SK-MEL-5 (cell line): Measurements from ENCODE around the gene MYPOP. TPM values are rescaled to one million over a fixed set of nuclear protein-coding genes. Genes with fewer than 3 reads are reported as not detected.
"Not testable (repeated sequence)": the region's sequence is repeated elsewhere in the genome, so short reads cannot be mapped to it uniquely, and the experiment has no call there.

Experiments used
- DNase-seq: peaks from one replicate; pipeline ENCODE4 v3.0.0-alpha.2; 2016; ENCODE audit warnings: low read depth, low spot score
- in situ Hi-C: cut with HindIII; loops from 2 replicates; pipeline ENCODE4 v1.10.0; 2016; ENCODE audit warnings: low sequenced_read_pairs, high pct_unique_total_duplicates, low pct_unique_long_range_greater_than_20kb
- total RNA-seq: library from RNA; depleted of rRNA; stranded (reverse); fragments of >200 nt; shearing (Covaris generic); gene quantifications from 2 replicates; pipeline ENCODE4 v1.2.3, GENCODE V29; 2014

MYPOP gene
- total RNA-seq, 1 experiment from 2014 or later: 2.4 TPM

- in situ Hi-C loops: no loop called here
- DNase-seq: peak; percentile 93
Observed at GRCh38 chr19:45917421-45918091, 15.1 kb upstream of the MYPOP start.

GRCh38 chr19:45913874-45914830 lies 11.7 kb upstream of the MYPOP start, which contains the start of gene NANOS2:
TSS of gene NANOS2 (minus strand) at chr19:45914778. CDS start at chr19:45914693, 85 bp downstream.
- DNase-seq: peak; percentile 47
- in situ Hi-C loops: no loop called here

GRCh38 chr19:45911291-45911690 lies 8.9 kb upstream of the MYPOP start:
- in situ Hi-C loops: no loop called here
- no peak for DNase-seq

- in situ Hi-C loops: no loop called here
- no peak for DNase-seq
Observed at GRCh38 chr19:45908956-45909355, 6.5 kb upstream of the MYPOP start.

GRCh38 chr19:45906221-45906620 lies 3.8 kb upstream of the MYPOP start:
- in situ Hi-C loops: no loop called here
- DNase-seq: no peak

GRCh38 chr19:45905011-45905410 lies 2.6 kb upstream of the MYPOP start:
- DNase-seq: no peak
- in situ Hi-C loops: no loop called here

- peak; percentile 96 for DNase-seq
- in situ Hi-C loops: no loop called here
Observed at GRCh38 chr19:45902651-45903625, 525 bp upstream of the MYPOP start.

GRCh38 chr19:45901432-45901911 lies 941 bp downstream of the MYPOP start:
- in situ Hi-C loops: no loop called here
- DNase-seq: no peak

- no peak for DNase-seq
- in situ Hi-C loops: no loop called here
Observed at GRCh38 chr19:45900738-45901431, 1.5 kb downstream of the MYPOP start.

GRCh38 chr19:45899919-45900589 lies 2.4 kb downstream of the MYPOP start:
- in situ Hi-C loops: no loop called here
- no peak for DNase-seq

- in situ Hi-C loops: no loop called here
- DNase-seq: no peak
Observed at GRCh38 chr19:45899253-45899652, 3.2 kb downstream of the MYPOP start.

- in situ Hi-C loops: no loop called here
- DNase-seq: no peak
Observed at GRCh38 chr19:45897261-45897812, 5.1 kb downstream of the MYPOP start.

GRCh38 chr19:45895983-45896599 lies 6.3 kb downstream of the MYPOP start:
- in situ Hi-C loops, DNase-seq: not testable (repeated sequence)

- in situ Hi-C loops: no loop called here
- DNase-seq: no peak
Observed at GRCh38 chr19:45895519-45895972, 6.9 kb downstream of the MYPOP start.

- no peak for DNase-seq
- in situ Hi-C loops: no loop called here
Observed at GRCh38 chr19:45890877-45891276, 11.5 kb downstream of the MYPOP start.
